ENCODE results near the gene NQO2.
A peak's percentile ranks its signal among the peaks of the same experiment; 100 is the strongest.

Gene NQO2

DNA sequence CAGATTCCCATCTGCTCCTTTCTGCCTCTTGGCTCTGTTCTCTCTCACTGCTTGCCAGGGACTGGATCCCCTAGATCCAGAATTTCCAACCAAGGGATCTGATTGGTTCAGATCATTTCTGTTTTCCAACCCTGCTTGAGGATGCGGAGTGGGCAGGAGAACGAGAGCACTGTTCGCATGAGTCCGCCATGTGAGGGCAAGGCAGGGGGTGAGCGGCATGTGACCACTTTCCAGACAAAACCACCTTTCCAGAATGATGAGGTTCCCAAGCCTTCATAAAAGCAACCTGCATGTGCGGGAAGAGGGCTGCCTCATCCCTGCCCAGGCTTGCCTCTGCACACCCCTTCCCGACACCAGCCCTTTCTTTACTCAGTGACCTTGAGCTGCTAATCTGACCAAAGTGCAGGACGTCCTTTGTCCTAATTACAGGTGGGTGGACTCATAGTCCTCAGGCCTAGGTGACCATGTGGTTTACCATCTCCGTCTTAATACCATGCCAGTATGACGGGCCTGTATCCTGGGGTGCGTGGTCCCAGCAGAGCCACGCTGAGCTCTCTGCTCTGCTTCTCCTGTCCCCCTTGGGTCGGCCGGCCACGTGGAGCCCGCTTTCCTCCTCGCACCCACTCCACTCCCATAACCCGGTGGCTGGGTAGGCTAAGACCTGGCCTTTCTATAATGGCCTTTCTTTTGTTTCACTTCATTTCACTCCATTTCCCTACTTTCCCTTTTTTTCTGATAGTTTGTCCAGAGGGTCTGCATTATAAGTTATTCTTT lies 14.4 kb downstream of the NQO2 start:
- Histone ChIP-seq H3K4me1 (ENCODE audit: control insufficient read depth, insufficient read depth, low read depth, low read length) (no peaks in the 10 kb centered on the region), H3K4me3 (ENCODE audit: insufficient read depth in 1 of 2, low read depth in 1 of 2, low read length in 2 of 2) (no peak overlapping the region), H3K9ac (ENCODE audit: low read length) (no peak overlapping the region), H3K27me3 (ENCODE audit: control insufficient read depth in 1 of 2, insufficient read depth in 1 of 2, low read length in 2 of 2) (no peaks in the 10 kb centered on the region), H3K9me3 (ENCODE audit: control insufficient read depth, low read length) (peaks cover 29% of the 10 kb centered on the region), H4K91ac (ENCODE audit: low read length) (no peak overlapping the region), H2BK15ac (ENCODE audit: low read depth, poor library complexity, severe bottlenecking) (no peak overlapping the region), H2BK12ac (ENCODE audit: low read length in 2 of 2) (no peak overlapping the region), H3K27ac (ENCODE audit: low read length, poor library complexity, severe bottlenecking) (no peak overlapping the region), H4K8ac (ENCODE audit: low read length) (no peak overlapping the region), H3K36me3 (ENCODE audit: control insufficient read depth in 1 of 2, insufficient read depth in 2 of 2, low read depth in 1 of 2, low read length in 2 of 2) (peaks cover 14 to 76% of the 10 kb centered on the region in 2 experiments), H3K4ac (ENCODE audit: low read depth in 1 of 2, low read length in 2 of 2) (no peak overlapping the region), H3K14ac (ENCODE audit: low read length in 2 of 2) (no peak overlapping the region), H3K18ac (ENCODE audit: low read depth in 1 of 2, low read length in 2 of 2) (peak overlapping the region; percentile 9 to 17), H3K23ac (ENCODE audit: low read length in 2 of 2) (no peak overlapping the region), H2BK120ac (ENCODE audit: low read depth, low read length) (no peak overlapping the region), H3K4me2 (ENCODE audit: low read length, poor library complexity, severe bottlenecking) (no peak overlapping the region), H2BK5ac (ENCODE audit: low read depth, low read length, poor library complexity, severe bottlenecking) (no peak overlapping the region), H3K79me1 (replicated peaks; ENCODE audit: low read length, poor library complexity, severe bottlenecking) (no peaks in the 10 kb centered on the region), H2AK5ac (ENCODE audit: low read length, severe bottlenecking) (no peak overlapping the region), H2AFZ (ENCODE audit: low read depth, low read length) (no peak overlapping the region)
- DNase-seq, result no peak
- 97% methylated on average over 16 of the region's 18 CpGs for WGBS

GRCh38 chr6:3014675-3015066 lies 15.0 kb downstream of the NQO2 start:
- no peak overlapping the region for H3K9ac ChIP-seq (ENCODE audit: low read length)
- H3K4ac ChIP-seq (ENCODE audit: low read depth in 1 of 2, low read length in 2 of 2), result no peak overlapping the region
- no peak overlapping the region for H2BK12ac ChIP-seq (ENCODE audit: low read length in 2 of 2)
- no peak overlapping the region for H2BK15ac ChIP-seq (ENCODE audit: low read depth, poor library complexity, severe bottlenecking)
- peaks cover 28% of the 10 kb centered on the region for H3K9me3 ChIP-seq (ENCODE audit: control insufficient read depth, low read length)
- H3K4me2 ChIP-seq (ENCODE audit: low read length, poor library complexity, severe bottlenecking), result no peak overlapping the region
- DNase-seq, result no peak
- H3K4me1 ChIP-seq (ENCODE audit: control insufficient read depth, insufficient read depth, low read depth, low read length), result no peaks in the 10 kb centered on the region
- H3K14ac ChIP-seq (ENCODE audit: low read length in 2 of 2), result no peak overlapping the region
- no peak overlapping the region for H3K23ac ChIP-seq (ENCODE audit: low read length in 2 of 2)
- no peak overlapping the region for H4K91ac ChIP-seq (ENCODE audit: low read length)
- WGBS, result 98% methylated on average over 4 of the region's 4 CpGs
- no peak overlapping the region for H2BK120ac ChIP-seq (ENCODE audit: low read depth, low read length)
- no peaks in the 10 kb centered on the region for H3K79me1 ChIP-seq (replicated peaks; ENCODE audit: low read length, poor library complexity, severe bottlenecking)
- H3K36me3 ChIP-seq (ENCODE audit: control insufficient read depth in 1 of 2, insufficient read depth in 2 of 2, low read depth in 1 of 2, low read length in 2 of 2), result peaks cover 17 to 79% of the 10 kb centered on the region in 2 experiments
- H2BK5ac ChIP-seq (ENCODE audit: low read depth, low read length, poor library complexity, severe bottlenecking), result no peak overlapping the region
- no peak overlapping the region for H4K8ac ChIP-seq (ENCODE audit: low read length)
- H3K4me3 ChIP-seq (ENCODE audit: insufficient read depth in 1 of 2, low read depth in 1 of 2, low read length in 2 of 2), result no peak overlapping the region
- no peak overlapping the region for H2AFZ ChIP-seq (ENCODE audit: low read depth, low read length)
- no peak overlapping the region for H3K27ac ChIP-seq (ENCODE audit: low read length, poor library complexity, severe bottlenecking)
- H2AK5ac ChIP-seq (ENCODE audit: low read length, severe bottlenecking), result no peak overlapping the region
- H3K18ac ChIP-seq (ENCODE audit: low read depth in 1 of 2, low read length in 2 of 2), result no peak overlapping the region
- H3K27me3 ChIP-seq (ENCODE audit: control insufficient read depth in 1 of 2, insufficient read depth in 1 of 2, low read length in 2 of 2), result no peaks in the 10 kb centered on the region

GRCh38 chr6:3015144-3015543 lies 15.4 kb downstream of the NQO2 start:
- H3K4ac ChIP-seq (ENCODE audit: low read depth in 1 of 2, low read length in 2 of 2), result no peak overlapping the region
- over 99% methylated on average over 10 of the region's 10 CpGs for WGBS
- H2BK12ac ChIP-seq (ENCODE audit: low read length in 2 of 2), result no peak overlapping the region

DNA sequence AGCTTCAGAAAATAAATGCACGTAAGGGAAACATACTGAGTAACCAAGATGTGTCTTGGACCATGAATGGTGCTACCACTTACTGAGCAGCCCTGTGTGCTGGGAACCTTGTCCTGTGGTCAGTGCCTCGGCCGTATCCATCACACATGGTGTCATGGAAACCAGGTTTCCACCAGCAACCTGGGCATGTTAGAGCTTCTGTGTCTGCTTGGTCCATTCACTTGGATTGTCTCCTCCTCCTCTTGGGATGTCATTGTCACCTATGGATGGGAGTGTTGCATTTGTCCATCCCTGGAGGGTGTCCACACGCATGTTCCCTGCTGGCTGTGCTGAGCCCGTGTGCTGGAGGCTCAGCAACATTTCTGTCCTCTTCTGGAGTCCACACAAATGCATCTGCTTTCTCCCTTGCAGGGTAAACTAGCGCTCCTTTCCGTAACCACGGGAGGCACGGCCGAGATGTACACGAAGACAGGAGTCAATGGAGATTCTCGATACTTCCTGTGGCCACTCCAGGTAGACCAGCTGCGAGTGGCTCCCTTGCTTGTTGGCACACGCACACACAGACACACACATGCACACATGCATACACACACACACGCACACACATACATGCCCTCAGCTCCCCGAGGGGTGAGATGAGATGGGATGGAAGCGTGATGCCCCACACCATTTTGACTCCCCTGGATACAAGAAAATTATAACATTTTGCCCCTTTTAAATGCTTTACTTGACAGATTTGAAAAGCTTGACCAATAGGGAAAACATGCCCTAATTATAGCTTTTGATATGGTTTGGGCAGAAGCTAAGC lies 17.0 kb downstream of the NQO2 start:
- H3K4me3 ChIP-seq (ENCODE audit: insufficient read depth in 1 of 2, low read depth in 1 of 2, low read length in 2 of 2), result no peak overlapping the region
- H3K27ac ChIP-seq (ENCODE audit: low read length, poor library complexity, severe bottlenecking), result no peak overlapping the region
- H3K4ac ChIP-seq (ENCODE audit: low read depth in 1 of 2, low read length in 2 of 2), result no peak overlapping the region
- no peak overlapping the region for H2AK5ac ChIP-seq (ENCODE audit: low read length, severe bottlenecking)
- no peak overlapping the region for H2BK12ac ChIP-seq (ENCODE audit: low read length in 2 of 2)
- no peak overlapping the region for H3K23ac ChIP-seq (ENCODE audit: low read length in 2 of 2)
- H4K8ac ChIP-seq (ENCODE audit: low read length), result no peak overlapping the region
- no peak overlapping the region for H4K91ac ChIP-seq (ENCODE audit: low read length)
- H2BK15ac ChIP-seq (ENCODE audit: low read depth, poor library complexity, severe bottlenecking), result no peak overlapping the region
- no peak overlapping the region for H3K4me2 ChIP-seq (ENCODE audit: low read length, poor library complexity, severe bottlenecking)
- no peak overlapping the region for H2AFZ ChIP-seq (ENCODE audit: low read depth, low read length)
- no peak for DNase-seq
- H3K79me1 ChIP-seq (replicated peaks; ENCODE audit: low read length, poor library complexity, severe bottlenecking), result no peaks in the 10 kb centered on the region
- WGBS, result 98% methylated on average over 17 of the region's 17 CpGs
- no peak overlapping the region for H3K14ac ChIP-seq (ENCODE audit: low read length in 2 of 2)
- no peak overlapping the region for H3K18ac ChIP-seq (ENCODE audit: low read depth in 1 of 2, low read length in 2 of 2)
- H3K27me3 ChIP-seq (ENCODE audit: control insufficient read depth in 1 of 2, insufficient read depth in 1 of 2, low read length in 2 of 2), result no peaks in the 10 kb centered on the region
- H3K9me3 ChIP-seq (ENCODE audit: control insufficient read depth, low read length), result peaks cover 8% of the 10 kb centered on the region
- no peak overlapping the region for H3K9ac ChIP-seq (ENCODE audit: low read length)
- H3K36me3 ChIP-seq (ENCODE audit: control insufficient read depth in 1 of 2, insufficient read depth in 2 of 2, low read depth in 1 of 2, low read length in 2 of 2), result peaks cover 12 to 73% of the 10 kb centered on the region in 2 experiments
- H2BK5ac ChIP-seq (ENCODE audit: low read depth, low read length, poor library complexity, severe bottlenecking), result no peak overlapping the region
- no peak overlapping the region for H2BK120ac ChIP-seq (ENCODE audit: low read depth, low read length)
- H3K4me1 ChIP-seq (ENCODE audit: control insufficient read depth, insufficient read depth, low read depth, low read length), result no peaks in the 10 kb centered on the region

More at GRCh38 chr6:3015144-3015543, 15.4 kb downstream of the NQO2 start:
- peak overlapping the region in 1 of 2 experiments; percentile 20 for H3K14ac ChIP-seq (ENCODE audit: low read length in 2 of 2)
- H3K9me3 ChIP-seq (ENCODE audit: control insufficient read depth, low read length), result peaks cover 23% of the 10 kb centered on the region
- no peak overlapping the region for H3K4me2 ChIP-seq (ENCODE audit: low read length, poor library complexity, severe bottlenecking)
- H3K23ac ChIP-seq (ENCODE audit: low read length in 2 of 2), result no peak overlapping the region
- DNase-seq, result no peak
- H2AK5ac ChIP-seq (ENCODE audit: low read length, severe bottlenecking), result no peak overlapping the region
- no peak overlapping the region for H3K4me3 ChIP-seq (ENCODE audit: insufficient read depth in 1 of 2, low read depth in 1 of 2, low read length in 2 of 2)
- H3K27me3 ChIP-seq (ENCODE audit: control insufficient read depth in 1 of 2, insufficient read depth in 1 of 2, low read length in 2 of 2), result no peaks in the 10 kb centered on the region
- H2AFZ ChIP-seq (ENCODE audit: low read depth, low read length), result no peak overlapping the region
- H2BK5ac ChIP-seq (ENCODE audit: low read depth, low read length, poor library complexity, severe bottlenecking), result no peak overlapping the region
- no peak overlapping the region for H2BK15ac ChIP-seq (ENCODE audit: low read depth, poor library complexity, severe bottlenecking)
- H3K27ac ChIP-seq (ENCODE audit: low read length, poor library complexity, severe bottlenecking), result no peak overlapping the region
- H3K9ac ChIP-seq (ENCODE audit: low read length), result no peak overlapping the region
- no peak overlapping the region for H2BK120ac ChIP-seq (ENCODE audit: low read depth, low read length)
- H4K8ac ChIP-seq (ENCODE audit: low read length), result no peak overlapping the region
- H3K4me1 ChIP-seq (ENCODE audit: control insufficient read depth, insufficient read depth, low read depth, low read length), result no peaks in the 10 kb centered on the region
- peaks cover 17 to 79% of the 10 kb centered on the region in 2 experiments for H3K36me3 ChIP-seq (ENCODE audit: control insufficient read depth in 1 of 2, insufficient read depth in 2 of 2, low read depth in 1 of 2, low read length in 2 of 2)
- H4K91ac ChIP-seq (ENCODE audit: low read length), result no peak overlapping the region
- H3K79me1 ChIP-seq (replicated peaks; ENCODE audit: low read length, poor library complexity, severe bottlenecking), result no peaks in the 10 kb centered on the region
- H3K18ac ChIP-seq (ENCODE audit: low read depth in 1 of 2, low read length in 2 of 2), result no peak overlapping the region
